Glutamatergic neuron (in vitro differentiated cells): Measurements from ENCODE around the gene SMIM3. TPM values are rescaled to one million over a fixed set of nuclear protein-coding genes. Genes with fewer than 3 reads are reported as not detected.
"Not testable (repeated sequence)": the region's sequence is repeated elsewhere in the genome, so short reads cannot be mapped to it uniquely, and the experiment has no call there.

Experiments used
- DNase-seq: peaks from one replicate; pipeline ENCODE4 v3.0.0; 2022
- H3K27ac Mint-ChIP-seq: one replicate; pipeline ENCODE4 v1.8.0; 2020; ENCODE audit warnings: mild to moderate bottlenecking, mixed read lengths, inconsistent platforms; ENCODE audit not compliant: unreplicated experiment
- H3K27me3 Mint-ChIP-seq: one replicate; pipeline ENCODE4 v1.8.0; 2020; ENCODE audit warnings: mild to moderate bottlenecking, moderate library complexity, mixed read lengths, inconsistent platforms; ENCODE audit not compliant: unreplicated experiment
- H3K36me3 Mint-ChIP-seq: one replicate; pipeline ENCODE4 v1.8.0; 2020; ENCODE audit warnings: mild to moderate bottlenecking, mixed read lengths, inconsistent platforms; ENCODE audit not compliant: unreplicated experiment
- H3K4me1 Mint-ChIP-seq: one replicate; pipeline ENCODE4 v1.8.0; 2020; ENCODE audit warnings: mild to moderate bottlenecking, low read depth, mixed read lengths, inconsistent platforms; ENCODE audit not compliant: unreplicated experiment
- H3K4me3 Mint-ChIP-seq: one replicate; pipeline ENCODE4 v1.8.0; 2020; ENCODE audit warnings: mild to moderate bottlenecking, mixed read lengths, inconsistent platforms; ENCODE audit not compliant: unreplicated experiment
- H3K9me3 Mint-ChIP-seq: one replicate; pipeline ENCODE4 v1.8.0; 2020; ENCODE audit warnings: mild to moderate bottlenecking, moderate library complexity, mixed read lengths, inconsistent platforms; ENCODE audit not compliant: unreplicated experiment
- total RNA-seq: library from RNA; stranded (reverse); fragmentation: NEBNext Ultra II Directional; extraction: Animal tissue kit (Norgen Biotek cat#: 25700); gene quantifications from one replicate; pipeline ENCODE4 v1.2.1, GENCODE V29; 2021; ENCODE audit not compliant: unreplicated experiment
- TF ChIP-seq, protein P1 (sequence below): fragments of 200-600 bp; sonication (generic); IDR thresholded peaks from one replicate; pipeline ENCODE4 v1.5.0; 2021; ENCODE audit not compliant: partially characterized antibody, unreplicated experiment

The SMIM3 gene
- total RNA-seq, 1 donor from 2014 or later: 0.51 TPM

DNA sequence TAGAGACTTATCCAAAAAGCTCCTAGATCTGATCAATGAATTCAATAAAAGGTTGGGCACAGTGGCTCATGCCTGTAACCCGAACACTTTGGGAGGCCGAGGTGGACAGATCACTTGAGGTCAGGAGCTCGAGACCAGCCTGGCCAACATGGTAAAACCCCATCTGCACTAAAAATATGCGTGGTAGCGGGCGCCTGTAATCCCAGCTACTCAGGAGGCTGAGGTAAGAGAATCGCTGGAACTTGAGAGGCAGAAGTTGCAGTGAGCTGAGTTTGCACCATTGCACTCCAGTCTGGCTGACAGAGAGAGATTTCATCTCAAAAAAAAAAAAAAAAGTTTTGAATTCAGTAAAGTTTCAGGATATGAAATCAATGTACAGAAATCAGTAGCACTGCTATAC, 39.7 kb upstream of the SMIM3 start:
- Mint-ChIP-seq H3K27ac (no peak overlapping the region), H3K27me3 (no peaks in the 10 kb centered on the region), H3K4me1 (no peaks in the 10 kb centered on the region), H3K36me3 (peaks cover 22% of the 10 kb centered on the region), H3K9me3 (peaks cover 6% of the 10 kb centered on the region), H3K4me3 (no peak overlapping the region)
- no peak for DNase-seq
- TF ChIP-seq, protein P1, sequence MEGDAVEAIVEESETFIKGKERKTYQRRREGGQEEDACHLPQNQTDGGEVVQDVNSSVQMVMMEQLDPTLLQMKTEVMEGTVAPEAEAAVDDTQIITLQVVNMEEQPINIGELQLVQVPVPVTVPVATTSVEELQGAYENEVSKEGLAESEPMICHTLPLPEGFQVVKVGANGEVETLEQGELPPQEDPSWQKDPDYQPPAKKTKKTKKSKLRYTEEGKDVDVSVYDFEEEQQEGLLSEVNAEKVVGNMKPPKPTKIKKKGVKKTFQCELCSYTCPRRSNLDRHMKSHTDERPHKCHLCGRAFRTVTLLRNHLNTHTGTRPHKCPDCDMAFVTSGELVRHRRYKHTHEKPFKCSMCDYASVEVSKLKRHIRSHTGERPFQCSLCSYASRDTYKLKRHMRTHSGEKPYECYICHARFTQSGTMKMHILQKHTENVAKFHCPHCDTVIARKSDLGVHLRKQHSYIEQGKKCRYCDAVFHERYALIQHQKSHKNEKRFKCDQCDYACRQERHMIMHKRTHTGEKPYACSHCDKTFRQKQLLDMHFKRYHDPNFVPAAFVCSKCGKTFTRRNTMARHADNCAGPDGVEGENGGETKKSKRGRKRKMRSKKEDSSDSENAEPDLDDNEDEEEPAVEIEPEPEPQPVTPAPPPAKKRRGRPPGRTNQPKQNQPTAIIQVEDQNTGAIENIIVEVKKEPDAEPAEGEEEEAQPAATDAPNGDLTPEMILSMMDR: no peak

GRCh38 chr5:150740992-150741391, 37.6 kb upstream of the SMIM3 start:
- DNase-seq: no peak
- TF ChIP-seq, protein P1: no peak
- peaks cover 5% of the 10 kb centered on the region for H3K9me3 Mint-ChIP-seq
- peaks cover 2% of the 10 kb centered on the region for H3K27me3 Mint-ChIP-seq
- H3K4me1 Mint-ChIP-seq: no peaks in the 10 kb centered on the region
- H3K4me3 Mint-ChIP-seq: no peak overlapping the region
- H3K36me3 Mint-ChIP-seq: peaks cover 22% of the 10 kb centered on the region
- no peak overlapping the region for H3K27ac Mint-ChIP-seq

- H3K36me3 Mint-ChIP-seq: peaks cover 19% of the 10 kb centered on the region
- H3K27me3 Mint-ChIP-seq, H3K9me3 Mint-ChIP-seq, H3K4me3 Mint-ChIP-seq, DNase-seq, H3K4me1 Mint-ChIP-seq, H3K27ac Mint-ChIP-seq: not testable (repeated sequence)
Observed at GRCh38 chr5:150742455-150743141, 36.0 kb upstream of the SMIM3 start.

DNA sequence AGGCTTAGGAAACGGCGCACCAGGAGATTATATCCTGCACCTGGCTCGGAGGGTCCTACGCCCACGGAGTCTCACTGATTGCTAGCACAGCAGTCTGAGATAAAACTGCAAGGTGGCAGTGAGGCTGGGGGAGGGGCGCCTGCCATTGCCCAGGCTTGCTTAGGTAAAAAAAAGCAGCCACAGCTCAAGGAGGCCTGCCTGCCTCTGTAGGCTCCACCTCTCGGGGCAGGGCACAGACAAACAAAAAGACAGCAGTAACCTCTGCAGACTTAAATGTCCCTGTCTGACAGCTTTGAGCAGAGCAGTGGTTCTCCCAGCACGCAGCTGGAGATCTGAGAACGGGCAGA, 35.4 kb upstream of the SMIM3 start:
- not testable (repeated sequence) for DNase-seq, H3K27ac Mint-ChIP-seq, H3K27me3 Mint-ChIP-seq, H3K4me1 Mint-ChIP-seq, H3K9me3 Mint-ChIP-seq, H3K4me3 Mint-ChIP-seq
- H3K36me3 Mint-ChIP-seq: peaks cover 19% of the 10 kb centered on the region

GRCh38 chr5:150750469-150750868, 28.1 kb upstream of the SMIM3 start:
- no peak overlapping the region for H3K27ac Mint-ChIP-seq
- DNase-seq: no peak
- peaks cover under 1% of the 10 kb centered on the region for H3K36me3 Mint-ChIP-seq
- TF ChIP-seq, protein P1: no peak
- no peaks in the 10 kb centered on the region for H3K27me3 Mint-ChIP-seq
- no peaks in the 10 kb centered on the region for H3K9me3 Mint-ChIP-seq
- no peaks in the 10 kb centered on the region for H3K4me1 Mint-ChIP-seq
- no peak overlapping the region for H3K4me3 Mint-ChIP-seq

DNA sequence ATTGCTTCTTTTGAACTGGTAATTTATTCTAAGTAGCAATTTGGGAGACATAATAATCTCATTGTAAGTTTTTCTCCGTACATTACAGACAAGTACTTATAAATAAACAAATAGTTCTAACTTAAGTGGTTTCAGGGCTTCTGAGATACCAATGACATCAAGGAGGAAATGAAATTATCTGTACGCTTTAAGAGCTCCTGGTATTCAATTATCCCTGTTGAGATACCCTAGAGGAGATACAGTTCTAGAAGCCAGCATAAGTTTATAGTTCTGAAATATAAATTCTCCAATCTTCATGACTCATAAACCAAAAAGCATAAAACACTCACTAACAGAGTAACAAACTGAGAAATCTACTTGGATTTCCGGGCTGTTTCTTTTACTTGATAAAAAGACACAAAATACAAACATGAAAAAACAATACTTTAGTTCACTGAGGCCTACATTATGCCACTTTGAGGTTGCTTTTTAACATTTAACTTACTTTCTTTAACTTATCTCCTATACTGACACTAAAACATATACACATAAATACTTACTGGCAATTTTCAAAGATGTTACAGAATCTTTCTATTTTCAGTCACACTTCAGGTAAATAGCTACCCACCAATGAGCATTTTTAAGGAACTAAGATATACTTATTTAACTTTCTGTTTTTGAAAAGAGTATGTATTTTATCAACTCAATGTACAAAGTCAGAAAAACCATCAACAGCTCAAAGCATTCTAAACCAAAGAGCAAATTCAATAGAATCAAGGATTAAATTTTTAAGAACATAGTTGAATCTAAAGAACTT, 27.3 kb upstream of the SMIM3 start:
- TF ChIP-seq, protein P1: no peak
- Mint-ChIP-seq H3K4me3 (no peak overlapping the region), H3K4me1 (no peaks in the 10 kb centered on the region), H3K27me3 (no peaks in the 10 kb centered on the region), H3K27ac (no peak overlapping the region), H3K9me3 (no peaks in the 10 kb centered on the region), H3K36me3 (no peaks in the 10 kb centered on the region)
- DNase-seq: no peak
